H9 (cell line): ENCODE data around the gene SEMA4D. TPM values are rescaled to one million over a fixed set of nuclear protein-coding genes. Genes with fewer than 3 reads are reported as not detected.
A peak's percentile ranks its signal among the peaks of the same experiment; 100 is the strongest.

Source experiments
- DNase-seq: peaks from one replicate; pipeline ENCODE4 v3.0.0-alpha.2; 2017
- H2AFZ ChIP-seq: one replicate; pipeline ENCODE4 v1.6.1; 2013; ENCODE audit warnings: mild to moderate bottlenecking, low read length, control low read depth, moderate library complexity
- H2AK5ac ChIP-seq: 2 replicates; pipeline ENCODE4 v1.6.1; 2013; ENCODE audit warnings: low read length, control low read depth, mixed read lengths; ENCODE audit not compliant: insufficient read length
- H2BK120ac ChIP-seq: one replicate; pipeline ENCODE4 v1.6.1; 2013; ENCODE audit warnings: low read depth, mild to moderate bottlenecking, low read length, control low read depth, inconsistent platforms; ENCODE audit not compliant: poor library complexity, severe bottlenecking
- H2BK12ac ChIP-seq: 2 replicates; pipeline ENCODE4 v1.6.1; 2013; ENCODE audit warnings: low read length, control low read depth, mixed read lengths, low read depth; ENCODE audit not compliant: insufficient read length
- H2BK15ac ChIP-seq: 2 replicates; pipeline ENCODE4 v1.6.1; 2013; ENCODE audit warnings: low read depth, low read length, control low read depth
- H2BK20ac ChIP-seq: one replicate; pipeline ENCODE4 v1.6.1; 2013; ENCODE audit warnings: low read depth, mild to moderate bottlenecking, low read length, control low read depth, inconsistent platforms; ENCODE audit not compliant: poor library complexity, severe bottlenecking
- H2BK5ac ChIP-seq: 2 replicates; pipeline ENCODE4 v1.6.1; 2013; ENCODE audit warnings: low read length, control low read depth, mixed read lengths; ENCODE audit not compliant: insufficient read length
- H3K14ac ChIP-seq: 2 replicates; pipeline ENCODE4 v1.6.1; 2013; ENCODE audit warnings: low read length, control low read depth; ENCODE audit not compliant: insufficient read depth
- H3K18ac ChIP-seq: 2 replicates; pipeline ENCODE4 v1.6.1; 2013; ENCODE audit warnings: low read depth, mild to moderate bottlenecking, mixed read lengths, low read length, control low read depth; ENCODE audit not compliant: insufficient read length
- H3K23ac ChIP-seq: 2 replicates; pipeline ENCODE4 v1.6.1; 2013; ENCODE audit warnings: low read length, control low read depth, mixed read lengths, low read depth; ENCODE audit not compliant: insufficient read length
- H3K23me2 ChIP-seq: 2 replicates; pipeline ENCODE4 v1.6.1; 2013; ENCODE audit warnings: low read depth, mild to moderate bottlenecking, mixed read lengths, low read length, control low read depth; ENCODE audit not compliant: insufficient read length, poor library complexity, severe bottlenecking
- H3K27ac ChIP-seq: 2 replicates; pipeline ENCODE4 v1.5.1; 2013; ENCODE audit warnings: low read length, control low read depth, mixed read lengths, low read depth; ENCODE audit not compliant: insufficient read length
- H3K27me3 ChIP-seq: 2 replicates; pipeline ENCODE4 v1.6.1; 2013; ENCODE audit warnings: low read length, control low read depth, inconsistent platforms; ENCODE audit not compliant: insufficient read depth
- H3K4ac ChIP-seq: 2 replicates; pipeline ENCODE4 v1.6.1; 2013; ENCODE audit warnings: low read depth, mild to moderate bottlenecking, control low read depth, inconsistent platforms, low read length, moderate library complexity
- H3K4me1 ChIP-seq: 2 replicates; pipeline ENCODE4 v1.6.1; 2013; ENCODE audit warnings: low read length, control low read depth, inconsistent platforms; ENCODE audit not compliant: insufficient read depth
- H3K4me2 ChIP-seq: 2 replicates; pipeline ENCODE4 v1.6.1; 2013; ENCODE audit warnings: low read length, control low read depth, mixed read lengths; ENCODE audit not compliant: insufficient read length, insufficient read depth
- H3K56ac ChIP-seq: 2 replicates; pipeline ENCODE4 v1.6.1; 2013; ENCODE audit warnings: low read depth, mild to moderate bottlenecking, mixed read lengths, low read length, control low read depth; ENCODE audit not compliant: insufficient read length
- H3K79me1 ChIP-seq: 2 replicates; pipeline ENCODE4 v1.6.1; 2013; ENCODE audit warnings: low read depth, mild to moderate bottlenecking, moderate library complexity, low read length, control low read depth, inconsistent platforms; ENCODE audit not compliant: insufficient read depth, poor library complexity, severe bottlenecking
- H3K79me2 ChIP-seq: 2 replicates; pipeline ENCODE4 v1.6.1; 2013; ENCODE audit warnings: low read length, control low read depth, inconsistent platforms; ENCODE audit not compliant: insufficient read depth
- H3K9ac ChIP-seq: 2 replicates; pipeline ENCODE4 v1.6.1; 2013; ENCODE audit warnings: low read length, control low read depth, mixed read lengths; ENCODE audit not compliant: insufficient read length; ENCODE audit errors: extremely low read depth
- H3K9me3 ChIP-seq: one replicate; pipeline ENCODE4 v1.6.1; 2013; ENCODE audit warnings: low read depth, low read length, inconsistent platforms; ENCODE audit not compliant: control insufficient read depth
- H3T11ph ChIP-seq: one replicate; pipeline ENCODE4 v1.6.1; 2013; ENCODE audit warnings: mild to moderate bottlenecking, low read length, control low read depth, inconsistent platforms
- H4K20me1 ChIP-seq: one replicate; pipeline ENCODE4 v1.6.1; 2013; ENCODE audit not compliant: control insufficient read depth, insufficient read length, insufficient read depth
- H4K5ac ChIP-seq: 2 replicates; pipeline ENCODE4 v1.6.1; 2013; ENCODE audit warnings: low read depth, mild to moderate bottlenecking, mixed read lengths, low read length, control low read depth; ENCODE audit not compliant: insufficient read length
- H4K8ac ChIP-seq: replicated peaks from 2 replicates; pipeline ENCODE4 v1.6.1; 2013; ENCODE audit warnings: low read length, control low read depth, mixed read lengths, low read depth; ENCODE audit not compliant: insufficient read length
- H4K91ac ChIP-seq: 2 replicates; pipeline ENCODE4 v1.6.1; 2013; ENCODE audit warnings: low read depth, mild to moderate bottlenecking, moderate library complexity, mixed read lengths, low read length, control low read depth; ENCODE audit not compliant: insufficient read length
- H3K27ac Mint-ChIP-seq, 3 experiments: 2 replicates in 2 of 3; 3 replicates in 1 of 3; pipeline ENCODE4 v1.8.0; 2020 to 2021; ENCODE audit warnings: mixed read lengths in 3 of 3, mild to moderate bottlenecking in 1 of 3, moderate library complexity in 1 of 3
- H3K27me3 Mint-ChIP-seq: 2 replicates; pipeline ENCODE4 v1.8.0; 2021; ENCODE audit warnings: low read depth, mild to moderate bottlenecking, moderate library complexity, mixed read lengths
- H3K36me3 Mint-ChIP-seq, 3 experiments: 2 replicates in 2 of 3; 3 replicates in 1 of 3; pipeline ENCODE4 v1.8.0; 2020 to 2021; ENCODE audit warnings: low read depth in 3 of 3, mixed read lengths in 3 of 3; ENCODE audit not compliant: insufficient read depth in 1 of 3
- H3K4me1 Mint-ChIP-seq, 2 experiments: 2 replicates each; pipeline ENCODE4 v1.8.0; 2020; ENCODE audit warnings: mixed read lengths in 2 of 2
- H3K4me3 Mint-ChIP-seq, 2 experiments: 2 replicates in 1 of 2; 3 replicates in 1 of 2; pipeline ENCODE4 v1.8.0; 2020 to 2021; ENCODE audit warnings: mild to moderate bottlenecking in 2 of 2, mixed read lengths in 2 of 2, moderate library complexity in 1 of 2
- H3K9me3 Mint-ChIP-seq, 2 experiments: 2 replicates in 1 of 2; 3 replicates in 1 of 2; pipeline ENCODE4 v1.8.0; 2020; ENCODE audit warnings: mild to moderate bottlenecking in 2 of 2, mixed read lengths in 2 of 2, moderate library complexity in 1 of 2
- WGBS: extraction: QIAGEN DNeasy Blood & Tissue Kit; methylation state at CpG from one replicate; pipeline ENCODE4 v1.1.7; 2013; ENCODE audit warnings: missing lambda C conversion rate, low lambda C conversion rate, mixed read lengths; ENCODE audit not compliant: insufficient read length; ENCODE audit errors: extremely low coverage; 5-methylcytosine and 5-hydroxymethylcytosine counted together
- total RNA-seq: library from RNA; stranded (reverse); gene quantifications from 2 replicates; pipeline ENCODE4 v1.2.1, GENCODE V29; 2021
- TF ChIP-seq, protein P1 (sequence below): fragments of 200-600 bp; sonication (generic); conservative IDR thresholded peaks from 3 replicates; pipeline ENCODE4 v1.8.0; 2021; ENCODE audit warnings: antibody characterized with exemption, mild to moderate bottlenecking

The SEMA4D gene
- total RNA-seq, 1 experiment from 2014 or later, result 47.2 TPM

DNA sequence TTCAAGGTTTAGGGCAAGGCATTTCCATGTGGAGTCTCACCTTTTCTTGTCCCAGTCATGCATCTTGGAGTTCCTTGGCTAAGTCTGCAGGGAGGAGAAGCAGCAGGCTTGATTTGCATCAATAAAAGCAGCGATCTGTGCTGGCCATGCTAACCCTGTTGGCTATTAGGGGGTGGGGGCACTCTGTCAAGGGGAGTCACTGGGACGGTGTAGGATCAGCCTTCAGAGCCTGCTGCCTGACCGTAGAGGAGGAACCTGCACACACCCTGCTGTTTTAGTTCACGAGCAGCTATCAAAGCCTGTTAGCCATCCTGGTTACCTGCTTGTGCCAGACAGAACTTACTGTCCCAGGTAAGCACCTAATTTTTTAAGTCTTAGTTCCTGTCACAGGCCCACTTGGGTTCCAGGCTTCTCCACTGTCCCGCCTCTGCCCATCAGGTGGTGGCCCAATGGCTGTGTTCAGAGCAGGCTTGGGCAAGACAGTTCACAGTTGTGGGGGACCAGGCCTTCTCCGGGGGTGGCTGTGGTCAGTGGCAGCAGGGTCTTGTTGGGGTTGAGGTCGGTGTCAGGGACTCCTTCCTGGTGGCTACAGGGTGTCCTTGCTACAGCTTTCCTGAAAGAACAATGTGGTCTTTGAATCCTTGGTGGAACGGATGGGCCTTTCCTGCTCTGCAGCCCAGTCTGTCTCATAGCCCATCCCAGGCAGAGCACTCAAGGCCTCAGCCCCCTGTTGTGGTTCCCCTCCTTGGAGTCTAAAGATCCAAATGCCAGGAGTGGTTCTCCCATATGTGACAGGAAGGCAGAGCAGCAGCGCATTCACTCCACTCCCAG, 135.9 kb downstream of the SEMA4D start:
- Histone ChIP-seq H3K4me1 (no peaks in the 10 kb centered on the region), H3K14ac (no peak overlapping the region), H4K5ac (no peak overlapping the region), H2BK5ac (no peak overlapping the region), H3K27ac (no peak overlapping the region), H3K56ac (no peak overlapping the region), H3K4ac (no peak overlapping the region), H2BK20ac (no peak overlapping the region), H2AK5ac (no peak overlapping the region), H3K27me3 (no peaks in the 10 kb centered on the region), H4K91ac (no peak overlapping the region), H3K23me2 (no peaks in the 10 kb centered on the region), H4K8ac (no peak overlapping the region), H3K9ac (no peak overlapping the region), H3K4me2 (no peak overlapping the region), H3K79me2 (no peaks in the 10 kb centered on the region), H2BK120ac (no peak overlapping the region), H2BK12ac (no peak overlapping the region), H3K23ac (no peak overlapping the region), H3K9me3 (no peaks in the 10 kb centered on the region), H3K18ac (no peak overlapping the region), H2AFZ (no peak overlapping the region), H4K20me1 (no peaks in the 10 kb centered on the region), H3T11ph (no peak overlapping the region), H3K79me1 (no peaks in the 10 kb centered on the region), H2BK15ac (no peak overlapping the region)
- Mint-ChIP-seq H3K27ac (peak overlapping the region in 2 of 3 experiments; percentile 22 to 27; a peak in 2 of 7 replicates), H3K9me3 (no peaks in the 10 kb centered on the region), H3K4me3 (no peak overlapping the region), H3K36me3 (peaks cover 24 to 52% (median 52%) of the 10 kb centered on the region in 3 experiments), H3K27me3 (no peaks in the 10 kb centered on the region), H3K4me1 (no peaks in the 10 kb centered on the region)
- DNase-seq, result peak; percentile 24
- TF ChIP-seq, protein P1, sequence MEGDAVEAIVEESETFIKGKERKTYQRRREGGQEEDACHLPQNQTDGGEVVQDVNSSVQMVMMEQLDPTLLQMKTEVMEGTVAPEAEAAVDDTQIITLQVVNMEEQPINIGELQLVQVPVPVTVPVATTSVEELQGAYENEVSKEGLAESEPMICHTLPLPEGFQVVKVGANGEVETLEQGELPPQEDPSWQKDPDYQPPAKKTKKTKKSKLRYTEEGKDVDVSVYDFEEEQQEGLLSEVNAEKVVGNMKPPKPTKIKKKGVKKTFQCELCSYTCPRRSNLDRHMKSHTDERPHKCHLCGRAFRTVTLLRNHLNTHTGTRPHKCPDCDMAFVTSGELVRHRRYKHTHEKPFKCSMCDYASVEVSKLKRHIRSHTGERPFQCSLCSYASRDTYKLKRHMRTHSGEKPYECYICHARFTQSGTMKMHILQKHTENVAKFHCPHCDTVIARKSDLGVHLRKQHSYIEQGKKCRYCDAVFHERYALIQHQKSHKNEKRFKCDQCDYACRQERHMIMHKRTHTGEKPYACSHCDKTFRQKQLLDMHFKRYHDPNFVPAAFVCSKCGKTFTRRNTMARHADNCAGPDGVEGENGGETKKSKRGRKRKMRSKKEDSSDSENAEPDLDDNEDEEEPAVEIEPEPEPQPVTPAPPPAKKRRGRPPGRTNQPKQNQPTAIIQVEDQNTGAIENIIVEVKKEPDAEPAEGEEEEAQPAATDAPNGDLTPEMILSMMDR, result no peak
- WGBS, result no CpG with 5 or more reads among the region's 9 CpGs
